Measurements from ENCODE around the gene TNRC6A.
"Not testable (repeated sequence)": the region's sequence is repeated elsewhere in the genome, so short reads cannot be mapped to it uniquely, and the experiment has no call there.

Gene TNRC6A

GRCh38 chr16:24737916-24738594 lies 8.6 kb downstream of the TNRC6A start:
- Histone ChIP-seq H3K4me3 (ENCODE audit: low read length in 2 of 2) (no peak overlapping the region), H3K27ac (ENCODE audit: low read depth in 2 of 2, low read length in 2 of 2) (no peak overlapping the region)

GRCh38 chr16:24738895-24739294 lies 9.4 kb downstream of the TNRC6A start:
- H3K9me3 ChIP-seq (ENCODE audit: control insufficient read depth in 2 of 2, low read length in 2 of 2): no peaks in the 10 kb centered on the region
- H3K4me3 ChIP-seq (ENCODE audit: low read length in 2 of 2): no peak overlapping the region
- peaks cover 6 to 9% of the 10 kb centered on the region in 2 donors for H3K4me1 ChIP-seq (ENCODE audit: control insufficient read depth in 2 of 2, insufficient read depth in 2 of 2, low read length in 2 of 2)
- H3K27ac ChIP-seq (ENCODE audit: low read depth in 2 of 2, low read length in 2 of 2): no peak overlapping the region
- no peaks in the 10 kb centered on the region for H3K27me3 ChIP-seq (ENCODE audit: control insufficient read depth in 2 of 2, insufficient read depth in 2 of 2, low read length in 2 of 2)
- no peak overlapping the region for H3K9ac ChIP-seq (ENCODE audit: low read depth in 1 of 2, low read length in 2 of 2)
- peaks cover 0 to 5% of the 10 kb centered on the region in 2 donors for H3K36me3 ChIP-seq (ENCODE audit: control insufficient read depth in 2 of 2, insufficient read depth in 2 of 2, low read length in 2 of 2)

More at GRCh38 chr16:24737916-24738594, 8.6 kb downstream of the TNRC6A start:
- Histone ChIP-seq H3K36me3 (ENCODE audit: control insufficient read depth in 2 of 2, insufficient read depth in 2 of 2, low read length in 2 of 2) (peaks cover 6 to 7% of the 10 kb centered on the region in 2 donors), H3K9me3 (ENCODE audit: control insufficient read depth in 2 of 2, low read length in 2 of 2) (no peaks in the 10 kb centered on the region), H3K4me1 (ENCODE audit: control insufficient read depth in 2 of 2, insufficient read depth in 2 of 2, low read length in 2 of 2) (peaks cover 6 to 11% of the 10 kb centered on the region in 2 donors), H3K27me3 (ENCODE audit: control insufficient read depth in 2 of 2, insufficient read depth in 2 of 2, low read length in 2 of 2) (no peaks in the 10 kb centered on the region), H3K9ac (ENCODE audit: low read depth in 1 of 2, low read length in 2 of 2) (no peak overlapping the region)

- no peaks in the 10 kb centered on the region for H3K9me3 ChIP-seq (ENCODE audit: control insufficient read depth in 2 of 2, low read length in 2 of 2)
- H3K27me3 ChIP-seq (ENCODE audit: control insufficient read depth in 2 of 2, insufficient read depth in 2 of 2, low read length in 2 of 2): no peaks in the 10 kb centered on the region
- no peak overlapping the region for H3K4me3 ChIP-seq (ENCODE audit: low read length in 2 of 2)
- no peaks in the 10 kb centered on the region for H3K36me3 ChIP-seq (ENCODE audit: control insufficient read depth in 2 of 2, insufficient read depth in 2 of 2, low read length in 2 of 2)
- no peak overlapping the region for H3K9ac ChIP-seq (ENCODE audit: low read depth in 1 of 2, low read length in 2 of 2)
- H3K4me1 ChIP-seq (ENCODE audit: control insufficient read depth in 2 of 2, insufficient read depth in 2 of 2, low read length in 2 of 2): peaks cover under 1 to 6% of the 10 kb centered on the region in 2 donors
- no peak overlapping the region for H3K27ac ChIP-seq (ENCODE audit: low read depth in 2 of 2, low read length in 2 of 2)
Observed at GRCh38 chr16:24741862-24742261, 12.4 kb downstream of the TNRC6A start.

- not testable (repeated sequence) for H3K4me3 ChIP-seq (ENCODE audit: low read length in 2 of 2)
Observed at GRCh38 chr16:24742610-24743009, 13.2 kb downstream of the TNRC6A start.

GRCh38 chr16:24745391-24745790 lies 15.9 kb downstream of the TNRC6A start:
- no peak overlapping the region for H3K27ac ChIP-seq (ENCODE audit: low read depth in 2 of 2, low read length in 2 of 2)
- no peaks in the 10 kb centered on the region for H3K9me3 ChIP-seq (ENCODE audit: control insufficient read depth in 2 of 2, low read length in 2 of 2)
- H3K4me1 ChIP-seq (ENCODE audit: control insufficient read depth in 2 of 2, insufficient read depth in 2 of 2, low read length in 2 of 2): no peaks in the 10 kb centered on the region
- H3K4me3 ChIP-seq (ENCODE audit: low read length in 2 of 2): no peak overlapping the region
- no peaks in the 10 kb centered on the region for H3K27me3 ChIP-seq (ENCODE audit: control insufficient read depth in 2 of 2, insufficient read depth in 2 of 2, low read length in 2 of 2)
- H3K9ac ChIP-seq (ENCODE audit: low read depth in 1 of 2, low read length in 2 of 2): no peak overlapping the region
- H3K36me3 ChIP-seq (ENCODE audit: control insufficient read depth in 2 of 2, insufficient read depth in 2 of 2, low read length in 2 of 2): peaks cover 0 to 3% of the 10 kb centered on the region in 2 donors

More at GRCh38 chr16:24742610-24743009, 13.2 kb downstream of the TNRC6A start:
- H3K9ac ChIP-seq (ENCODE audit: low read depth in 1 of 2, low read length in 2 of 2); H3K9me3 ChIP-seq (ENCODE audit: control insufficient read depth in 2 of 2, low read length in 2 of 2); H3K27ac ChIP-seq (ENCODE audit: low read depth in 2 of 2, low read length in 2 of 2); H3K4me1 ChIP-seq (ENCODE audit: control insufficient read depth in 2 of 2, insufficient read depth in 2 of 2, low read length in 2 of 2); H3K36me3 ChIP-seq (ENCODE audit: control insufficient read depth in 2 of 2, insufficient read depth in 2 of 2, low read length in 2 of 2); H3K27me3 ChIP-seq (ENCODE audit: control insufficient read depth in 2 of 2, insufficient read depth in 2 of 2, low read length in 2 of 2): not testable (repeated sequence)

GRCh38 chr16:24745791-24746190 lies 16.3 kb downstream of the TNRC6A start:
- no peaks in the 10 kb centered on the region for H3K9me3 ChIP-seq (ENCODE audit: control insufficient read depth in 2 of 2, low read length in 2 of 2)
- H3K27me3 ChIP-seq (ENCODE audit: control insufficient read depth in 2 of 2, insufficient read depth in 2 of 2, low read length in 2 of 2): no peaks in the 10 kb centered on the region
- H3K27ac ChIP-seq (ENCODE audit: low read depth in 2 of 2, low read length in 2 of 2): no peak overlapping the region
- no peak overlapping the region for H3K4me3 ChIP-seq (ENCODE audit: low read length in 2 of 2)
- no peak overlapping the region for H3K9ac ChIP-seq (ENCODE audit: low read depth in 1 of 2, low read length in 2 of 2)
- no peaks in the 10 kb centered on the region for H3K4me1 ChIP-seq (ENCODE audit: control insufficient read depth in 2 of 2, insufficient read depth in 2 of 2, low read length in 2 of 2)
- H3K36me3 ChIP-seq (ENCODE audit: control insufficient read depth in 2 of 2, insufficient read depth in 2 of 2, low read length in 2 of 2): peaks cover 0 to 3% of the 10 kb centered on the region in 2 donors

GRCh38 chr16:24747441-24747840 lies 18.0 kb downstream of the TNRC6A start:
- no peak overlapping the region for H3K27ac ChIP-seq (ENCODE audit: low read depth in 2 of 2, low read length in 2 of 2)
- no peaks in the 10 kb centered on the region for H3K27me3 ChIP-seq (ENCODE audit: control insufficient read depth in 2 of 2, insufficient read depth in 2 of 2, low read length in 2 of 2)
- H3K36me3 ChIP-seq (ENCODE audit: control insufficient read depth in 2 of 2, insufficient read depth in 2 of 2, low read length in 2 of 2): peaks cover 0 to 3% of the 10 kb centered on the region in 2 donors
- no peaks in the 10 kb centered on the region for H3K4me1 ChIP-seq (ENCODE audit: control insufficient read depth in 2 of 2, insufficient read depth in 2 of 2, low read length in 2 of 2)
- no peaks in the 10 kb centered on the region for H3K9me3 ChIP-seq (ENCODE audit: control insufficient read depth in 2 of 2, low read length in 2 of 2)
- H3K4me3 ChIP-seq (ENCODE audit: low read length in 2 of 2): no peak overlapping the region
- no peak overlapping the region for H3K9ac ChIP-seq (ENCODE audit: low read depth in 1 of 2, low read length in 2 of 2)

- Histone ChIP-seq H3K9me3 (ENCODE audit: control insufficient read depth in 2 of 2, low read length in 2 of 2) (no peaks in the 10 kb centered on the region), H3K4me1 (ENCODE audit: control insufficient read depth in 2 of 2, insufficient read depth in 2 of 2, low read length in 2 of 2) (no peaks in the 10 kb centered on the region), H3K27me3 (ENCODE audit: control insufficient read depth in 2 of 2, insufficient read depth in 2 of 2, low read length in 2 of 2) (no peaks in the 10 kb centered on the region), H3K36me3 (ENCODE audit: control insufficient read depth in 2 of 2, insufficient read depth in 2 of 2, low read length in 2 of 2) (peaks cover 0 to 3% of the 10 kb centered on the region in 2 donors), H3K4me3 (ENCODE audit: low read length in 2 of 2) (no peak overlapping the region), H3K27ac (ENCODE audit: low read depth in 2 of 2, low read length in 2 of 2) (no peak overlapping the region), H3K9ac (ENCODE audit: low read depth in 1 of 2, low read length in 2 of 2) (no peak overlapping the region)
Observed at GRCh38 chr16:24748242-24748641, 18.8 kb downstream of the TNRC6A start.

GRCh38 chr16:24749310-24749709 lies 19.9 kb downstream of the TNRC6A start:
- H3K27ac ChIP-seq (ENCODE audit: low read depth in 2 of 2, low read length in 2 of 2): no peak overlapping the region
- no peaks in the 10 kb centered on the region for H3K9me3 ChIP-seq (ENCODE audit: control insufficient read depth in 2 of 2, low read length in 2 of 2)
- no peaks in the 10 kb centered on the region for H3K4me1 ChIP-seq (ENCODE audit: control insufficient read depth in 2 of 2, insufficient read depth in 2 of 2, low read length in 2 of 2)
- no peak overlapping the region for H3K9ac ChIP-seq (ENCODE audit: low read depth in 1 of 2, low read length in 2 of 2)
- no peak overlapping the region for H3K4me3 ChIP-seq (ENCODE audit: low read length in 2 of 2)
- H3K36me3 ChIP-seq (ENCODE audit: control insufficient read depth in 2 of 2, insufficient read depth in 2 of 2, low read length in 2 of 2): peaks cover 0 to 3% of the 10 kb centered on the region in 2 donors
- H3K27me3 ChIP-seq (ENCODE audit: control insufficient read depth in 2 of 2, insufficient read depth in 2 of 2, low read length in 2 of 2): no peaks in the 10 kb centered on the region

GRCh38 chr16:24749872-24750271 lies 20.4 kb downstream of the TNRC6A start:
- not testable (repeated sequence) for H3K4me1 ChIP-seq (ENCODE audit: control insufficient read depth in 2 of 2, insufficient read depth in 2 of 2, low read length in 2 of 2); H3K27me3 ChIP-seq (ENCODE audit: control insufficient read depth in 2 of 2, insufficient read depth in 2 of 2, low read length in 2 of 2); H3K36me3 ChIP-seq (ENCODE audit: control insufficient read depth in 2 of 2, insufficient read depth in 2 of 2, low read length in 2 of 2); H3K4me3 ChIP-seq (ENCODE audit: low read length in 2 of 2); H3K9ac ChIP-seq (ENCODE audit: low read depth in 1 of 2, low read length in 2 of 2); H3K27ac ChIP-seq (ENCODE audit: low read depth in 2 of 2, low read length in 2 of 2); H3K9me3 ChIP-seq (ENCODE audit: control insufficient read depth in 2 of 2, low read length in 2 of 2)
